ENCODE measurements around the gene CCL21.

CCL21 gene

DNA sequence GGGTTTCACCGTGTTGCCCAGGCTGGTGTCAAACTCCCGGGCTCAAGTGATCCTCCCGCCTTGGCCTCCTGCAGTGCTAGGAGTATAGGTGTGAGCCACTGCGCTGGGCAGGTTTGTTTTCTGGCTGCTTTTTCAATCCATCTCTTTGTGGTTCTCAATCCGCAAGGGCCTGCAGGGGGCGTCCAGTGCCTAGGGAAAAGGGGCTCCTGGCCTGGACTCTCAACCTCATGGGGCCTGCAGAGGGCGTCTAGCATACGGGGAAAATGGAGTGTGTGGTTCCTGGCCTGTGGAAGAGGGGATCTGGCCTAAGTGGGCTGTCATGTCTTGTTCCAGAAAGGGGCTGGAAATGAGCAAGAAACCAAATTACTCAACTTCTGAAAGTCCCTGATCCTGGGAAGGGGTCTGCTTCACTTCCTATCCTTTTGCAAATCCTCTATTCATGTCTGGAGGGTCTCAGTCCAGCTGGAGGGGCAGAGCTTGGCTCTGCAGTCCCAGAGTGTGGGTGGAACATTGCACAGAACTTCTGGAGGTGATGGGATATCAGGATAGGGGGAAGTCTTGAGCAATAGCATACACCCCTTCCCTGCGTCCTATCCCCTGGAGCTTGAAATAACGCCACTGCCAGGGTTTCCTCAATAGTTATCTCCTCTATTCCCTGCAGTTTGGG, 34.8 kb downstream of the CCL21 start:
- peak; percentile 62 for TF ChIP-seq CTCF (IDR thresholded peaks at IDR 0.05)

DNA sequence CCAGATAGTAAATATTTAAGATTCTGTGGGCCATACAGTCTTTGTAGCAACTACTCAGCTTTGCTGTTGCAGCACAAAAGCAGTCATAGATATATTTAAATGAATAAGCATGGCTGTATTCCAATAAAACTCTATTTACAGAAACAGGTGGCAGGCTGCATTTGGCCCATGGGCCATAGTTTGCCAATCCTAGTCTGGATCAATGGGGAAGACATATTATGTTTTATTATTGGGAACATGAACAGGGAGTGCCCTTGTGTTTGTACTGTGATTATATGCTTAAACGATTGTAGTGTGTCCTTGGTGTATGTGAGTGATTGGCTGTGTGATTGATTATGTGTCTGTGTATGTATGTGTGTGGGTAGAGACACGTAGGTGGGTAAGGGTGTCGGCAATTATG, 35.5 kb downstream of the CCL21 start:
- TF ChIP-seq CTCF (IDR thresholded peaks at IDR 0.05): no peak

GRCh38 chr9:34671307-34671706, 38.6 kb downstream of the CCL21 start:
- TF ChIP-seq CTCF (IDR thresholded peaks at IDR 0.05): no peak

DNA sequence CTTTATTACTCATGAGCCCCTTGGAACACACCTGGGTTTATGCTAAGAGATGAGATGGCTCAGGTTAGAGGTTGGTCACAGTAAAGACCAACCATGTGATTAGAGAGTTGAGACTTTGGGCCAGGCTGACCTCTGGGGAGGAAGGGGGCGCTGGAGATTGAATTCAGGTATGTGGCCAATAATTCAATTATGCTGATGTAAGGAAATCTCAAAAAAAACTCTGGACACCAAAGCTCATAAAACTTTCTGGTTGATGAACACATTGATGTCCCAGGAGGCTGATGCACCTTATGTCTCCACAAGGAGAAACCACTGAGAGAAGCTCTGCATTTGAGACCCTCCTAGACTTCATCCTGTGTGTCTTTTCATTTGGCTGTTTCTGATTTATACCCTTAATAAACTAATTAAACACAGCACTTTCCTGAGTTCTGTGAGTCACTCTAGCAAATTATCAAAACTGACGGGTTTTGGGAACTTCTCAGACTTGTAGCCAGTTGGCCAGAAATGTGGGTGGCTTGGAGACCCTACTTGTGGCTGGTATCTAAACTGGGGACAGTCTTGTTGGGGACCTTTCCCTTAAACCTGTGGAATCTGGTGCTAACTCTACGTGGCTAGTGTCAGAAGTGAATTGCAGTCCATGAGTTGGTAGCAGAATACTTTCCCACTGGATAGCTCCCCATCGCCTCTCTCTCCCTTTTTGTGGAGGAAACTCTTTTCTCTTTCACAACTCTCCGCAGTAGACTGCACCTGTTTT, 40.0 kb downstream of the CCL21 start:
- TF ChIP-seq CTCF (IDR thresholded peaks at IDR 0.05): no peak

DNA sequence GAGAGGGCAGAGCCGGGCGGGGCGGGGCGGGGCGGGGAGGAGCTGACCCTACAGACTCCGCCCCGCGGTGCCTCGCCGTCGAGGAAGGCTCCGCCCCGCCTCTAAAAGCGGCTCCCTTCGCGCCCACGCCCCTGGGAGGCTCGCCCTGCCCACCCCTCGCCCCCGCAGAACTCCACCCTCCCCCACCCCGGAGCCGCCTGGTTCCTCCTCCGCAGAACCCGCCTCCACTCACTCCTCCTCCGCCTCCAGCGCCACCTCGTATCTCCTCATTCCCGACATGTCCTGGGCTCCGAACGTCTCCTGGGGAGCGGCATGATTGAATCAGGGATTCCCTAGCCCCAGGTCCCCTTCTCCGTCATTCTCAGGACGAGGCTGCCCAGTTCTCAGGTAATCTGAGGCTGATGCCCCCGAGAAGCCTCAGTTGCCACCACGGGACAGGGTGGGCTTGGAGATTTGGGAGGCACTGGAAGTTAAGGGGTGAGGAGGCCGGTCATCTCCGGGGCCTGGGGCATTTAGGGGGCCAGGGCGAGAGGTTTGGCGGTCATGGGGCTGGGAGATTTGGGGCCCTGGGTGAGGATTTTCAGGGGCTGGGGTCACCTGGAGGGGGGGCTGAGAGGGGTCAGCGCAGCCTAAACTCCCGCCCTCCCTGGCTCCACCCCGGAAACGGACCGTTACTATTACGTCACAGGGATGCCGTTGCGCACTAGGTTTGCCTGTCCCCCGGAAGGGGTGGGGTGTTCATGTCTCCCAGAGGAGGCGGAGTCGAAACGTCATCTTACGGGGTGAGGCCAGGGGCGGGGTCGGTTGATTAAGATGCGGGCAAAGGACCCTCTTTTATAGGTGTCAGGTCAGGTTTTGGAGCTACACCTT, 44.3 kb downstream of the CCL21 start:
- TF ChIP-seq CTCF (IDR thresholded peaks at IDR 0.05): no peak

DNA sequence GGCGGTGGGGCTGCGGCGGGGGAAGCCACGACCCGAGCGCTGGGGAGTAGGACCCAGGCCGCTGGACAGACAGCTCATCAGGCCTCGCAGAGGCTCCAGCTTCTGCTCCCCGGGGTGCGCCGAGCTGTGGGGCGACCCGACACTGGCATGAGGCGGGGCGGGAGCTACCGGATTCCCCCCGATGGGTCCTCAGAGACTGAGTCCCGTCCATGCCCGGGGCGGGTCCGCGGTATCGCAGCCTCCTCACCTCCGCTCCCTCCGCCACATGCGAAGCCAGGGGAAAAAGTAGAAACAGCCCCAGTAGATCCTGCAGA, 44.9 kb downstream of the CCL21 start:
- no peak for TF ChIP-seq CTCF (IDR thresholded peaks at IDR 0.05)

DNA sequence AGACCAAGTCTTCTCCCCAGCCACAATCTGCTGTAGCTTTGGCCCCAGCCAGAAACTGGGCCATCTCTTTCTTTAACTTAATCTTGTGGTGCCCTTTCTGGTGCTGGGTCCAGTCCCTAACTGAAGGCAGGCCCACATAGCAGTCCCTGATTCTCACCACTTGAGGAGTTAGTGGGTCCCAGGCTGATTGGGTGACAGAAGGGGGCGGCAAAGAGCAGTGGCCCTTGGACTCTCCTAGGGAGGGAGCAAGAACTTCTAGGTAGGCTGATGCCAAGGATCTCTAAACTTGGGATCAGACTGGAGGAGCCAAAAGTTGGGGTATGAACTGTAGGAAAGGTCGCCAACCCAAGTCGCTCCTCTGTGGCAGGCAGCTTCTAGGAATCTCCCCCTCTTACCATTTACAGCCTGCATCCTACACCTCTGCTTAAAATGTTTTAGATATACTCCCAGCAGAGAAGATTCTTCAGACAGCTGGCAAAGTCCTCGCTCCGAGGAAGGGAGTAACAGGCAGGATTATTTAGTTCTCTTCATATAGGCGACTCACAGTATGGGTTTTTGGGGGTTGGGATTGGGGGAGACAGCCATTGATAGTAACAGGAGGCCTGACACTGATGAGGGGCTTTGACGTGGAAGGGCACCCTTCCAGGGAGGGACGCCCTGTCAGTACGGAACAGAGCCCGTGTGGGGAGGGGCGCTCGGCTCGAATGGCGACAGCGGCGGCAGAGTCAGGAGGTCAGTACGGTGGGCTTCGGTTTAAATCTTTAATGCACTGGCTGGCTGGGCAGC, 45.5 kb downstream of the CCL21 start:
- peak; percentile 65 for TF ChIP-seq CTCF (IDR thresholded peaks at IDR 0.05)
